NOMO-1 treated with DMSO at 0.1 percent for 48 hours (cell line): ENCODE data around the gene CARD16.
"Not testable (repeated sequence)": the region's sequence is repeated elsewhere in the genome, so short reads cannot be mapped to it uniquely, and the experiment has no call there.

ENCODE experiments used
- DNase-seq: peaks from one replicate; lab custom pipeline; 2025; ENCODE audit not compliant: unreplicated experiment; lab: John Stamatoyannopoulos, UW

CARD16 gene

GRCh38 chr11:105051559-105051958 lies 6.4 kb upstream of the CARD16 start:
- no peak for DNase-seq

GRCh38 chr11:105049481-105049880 lies 4.3 kb upstream of the CARD16 start:
- DNase-seq, result no peak

DNA sequence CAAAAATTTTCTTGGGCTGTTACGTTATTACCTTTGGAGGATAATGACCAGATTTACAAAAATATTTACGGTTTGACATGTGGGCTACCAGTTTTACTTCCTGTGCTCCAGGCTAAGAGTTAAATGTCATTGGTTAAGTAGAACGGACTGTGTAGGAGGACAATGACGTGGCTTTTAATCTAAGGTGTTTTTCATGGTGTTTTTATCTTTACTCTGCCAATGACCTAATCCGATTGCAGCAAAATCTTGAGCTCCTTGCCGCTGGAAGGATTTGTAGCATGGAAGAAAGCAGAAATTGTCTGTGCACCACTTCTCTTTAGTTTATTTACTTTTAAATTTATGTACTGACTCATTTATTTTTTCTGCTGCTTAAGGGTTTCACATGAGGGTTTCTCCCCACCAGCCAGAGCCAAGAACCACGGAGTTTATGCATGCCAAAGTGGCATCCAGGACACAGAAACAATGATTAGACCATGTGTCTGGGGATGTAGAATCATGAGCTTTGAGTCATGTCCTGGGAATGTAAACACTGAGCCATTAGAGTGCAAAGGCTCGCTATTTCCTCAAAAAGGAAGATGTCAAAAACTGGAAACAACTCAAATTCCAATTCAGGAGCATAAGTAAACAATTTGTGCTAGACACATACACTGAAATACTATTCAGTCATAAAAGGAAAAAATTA lies 1.9 kb upstream of the CARD16 start:
- no peak for DNase-seq

DNA sequence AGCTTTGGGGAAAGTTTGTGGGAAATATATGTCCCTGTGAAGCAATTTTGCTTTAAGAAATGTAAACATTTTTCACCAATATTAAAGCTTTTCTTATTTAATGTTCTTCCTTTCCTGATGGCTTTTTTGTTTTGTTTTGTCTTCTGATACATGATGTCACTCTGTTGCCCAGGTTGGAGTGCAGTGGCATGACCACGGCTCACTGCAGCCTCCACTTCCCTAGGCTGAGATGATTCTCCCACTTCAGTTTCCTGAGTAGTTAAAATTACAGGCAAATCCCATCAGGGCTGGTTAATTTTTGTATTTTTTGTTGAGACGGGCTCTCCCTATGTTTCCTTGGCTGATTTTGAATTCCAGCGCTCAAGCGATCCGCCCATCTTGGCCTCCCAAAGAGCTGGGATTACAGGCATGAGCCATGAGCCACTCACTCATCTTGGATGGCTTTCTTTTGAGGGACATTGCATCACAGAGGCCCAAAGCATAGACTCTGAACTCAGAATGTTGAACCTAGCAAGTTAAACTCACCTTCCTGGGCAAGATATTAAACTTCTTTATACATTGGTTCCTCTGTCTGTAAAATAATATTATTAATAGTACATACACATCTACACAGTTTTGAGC lies 651 bp upstream of the CARD16 start:
- DNase-seq, result no peak

GRCh38 chr11:105042178-105042577 lies 3.0 kb downstream of the CARD16 start:
- DNase-seq, result no peak

DNA sequence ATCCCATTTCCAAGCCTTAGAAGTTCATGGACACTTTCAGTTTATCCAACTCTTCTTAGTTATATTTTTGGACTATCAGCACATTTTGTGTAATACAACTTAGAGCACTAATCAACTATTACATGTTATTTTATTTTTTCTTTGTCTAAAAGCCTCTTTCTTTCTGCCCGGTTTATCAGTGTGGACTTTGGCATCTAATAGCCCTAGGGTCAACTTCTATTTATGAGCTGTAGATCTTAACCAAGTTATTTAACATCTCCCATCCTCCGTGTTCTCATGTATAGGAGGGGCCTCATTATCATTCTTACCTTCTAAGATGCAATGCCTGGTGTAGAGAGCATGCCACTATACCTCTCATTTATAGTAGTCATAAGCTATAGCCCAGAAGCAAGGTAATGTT lies 4.4 kb downstream of the CARD16 start:
- no peak for DNase-seq

- DNase-seq, result peak; percentile 86
Measured at GRCh38 chr11:105034813-105035620, 10.1 kb downstream of the CARD16 start, which contains the start of gene CASP1. TSS of gene CASP1 (minus strand) at chr11:105035144. CDS start at chr11:105035113, 31 bp downstream.

DNA sequence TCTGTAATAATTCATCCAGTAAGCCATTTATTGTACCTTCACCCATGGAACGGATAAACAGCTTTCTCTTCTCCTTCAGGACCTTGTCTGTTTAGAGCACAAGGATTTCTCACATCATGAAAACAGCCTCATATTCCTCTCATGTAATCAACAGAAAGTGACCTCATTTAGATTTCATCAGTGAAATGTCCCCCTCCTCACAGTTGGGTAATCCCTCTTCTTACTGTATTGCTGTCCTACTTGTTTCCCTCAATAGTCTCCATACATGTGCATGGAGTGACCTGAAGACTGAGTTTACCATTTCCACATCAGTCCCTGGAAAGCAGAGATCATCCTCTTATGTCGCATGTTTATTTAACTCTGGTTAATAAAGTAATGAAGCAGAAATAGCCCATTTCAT lies 10.7 kb downstream of the CARD16 start:
- DNase-seq, result not testable (repeated sequence)

DNA sequence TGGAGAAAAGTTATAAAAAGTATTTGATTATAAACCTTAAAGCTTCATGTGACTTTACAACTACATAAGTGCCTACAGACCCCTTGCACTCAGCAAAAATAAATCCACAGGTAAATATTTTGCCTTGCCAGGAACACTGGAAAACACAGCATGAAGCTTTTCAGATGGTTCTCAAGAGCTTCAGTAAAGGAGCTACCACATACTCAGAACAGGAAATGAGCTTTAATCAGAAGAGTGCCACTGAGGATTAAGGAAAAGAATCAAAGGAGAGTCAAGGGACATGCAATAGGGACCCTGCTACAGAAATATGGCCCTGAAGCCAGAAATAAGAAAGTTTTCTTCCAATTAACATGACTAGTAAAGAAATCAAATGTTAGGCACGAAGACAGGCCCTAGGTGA lies 11.4 kb downstream of the CARD16 start:
- no peak for DNase-seq

DNA sequence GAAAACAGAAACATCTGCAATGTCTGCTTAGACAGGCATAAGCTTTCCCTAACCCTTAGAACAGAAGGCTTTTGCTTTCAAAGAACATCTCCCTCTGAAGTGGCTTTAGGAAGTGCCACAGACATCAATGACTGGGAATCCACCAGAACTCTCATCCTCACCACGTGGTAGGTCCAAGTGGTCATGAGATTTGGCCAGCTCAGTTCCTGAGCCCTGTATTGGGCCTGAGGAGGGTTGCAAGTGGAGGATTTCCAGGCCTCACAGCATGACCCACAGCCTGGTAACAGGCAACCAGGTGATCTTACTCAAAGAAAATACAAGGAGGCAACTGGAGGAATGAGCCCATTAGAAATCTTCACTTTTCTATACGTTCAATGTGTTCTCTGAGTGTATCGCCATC lies 11.8 kb downstream of the CARD16 start:
- no peak for DNase-seq

DNA sequence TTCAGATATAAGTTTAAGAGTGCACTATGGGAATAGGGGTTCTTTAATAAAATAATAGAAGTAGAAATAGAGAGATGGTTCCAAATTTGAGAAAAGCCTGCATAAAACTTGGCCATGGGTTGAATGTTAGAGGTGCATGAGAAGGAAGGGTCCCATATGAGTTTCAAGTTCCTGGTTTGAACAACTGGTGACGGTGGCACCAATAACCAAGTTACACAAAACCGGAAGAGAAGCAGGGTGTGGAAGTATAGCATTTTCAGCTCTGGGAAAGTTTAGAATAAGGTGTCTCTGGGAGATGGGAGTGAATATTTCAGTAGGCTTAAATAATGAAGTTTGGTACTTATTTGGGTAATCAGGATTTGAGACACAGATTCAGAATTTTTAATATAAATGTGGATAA lies 12.6 kb downstream of the CARD16 start:
- DNase-seq, result peak; percentile 68

- DNase-seq, result peak; percentile 24
Measured at GRCh38 chr11:105027678-105028077, 17.5 kb downstream of the CARD16 start.

DNA sequence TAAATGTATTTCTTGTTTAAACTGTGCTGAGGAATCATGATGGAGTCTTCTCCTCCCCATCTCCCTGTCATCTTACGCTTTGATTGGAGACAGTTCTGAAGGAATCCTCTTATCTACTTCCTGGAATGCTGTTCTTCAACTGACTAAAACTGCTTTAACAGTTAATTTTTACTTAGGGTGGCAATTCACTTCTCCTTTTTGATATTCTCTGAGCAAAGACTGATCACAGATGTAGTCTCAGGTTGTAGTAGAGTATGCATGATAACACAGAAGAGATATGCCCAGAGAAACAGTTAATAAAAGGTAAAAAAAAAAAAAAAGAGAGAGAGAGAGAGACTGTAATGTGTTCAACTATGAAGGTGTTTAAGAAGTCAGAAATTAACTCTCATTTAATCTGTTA lies 20.7 kb downstream of the CARD16 start:
- DNase-seq, result no peak

DNA sequence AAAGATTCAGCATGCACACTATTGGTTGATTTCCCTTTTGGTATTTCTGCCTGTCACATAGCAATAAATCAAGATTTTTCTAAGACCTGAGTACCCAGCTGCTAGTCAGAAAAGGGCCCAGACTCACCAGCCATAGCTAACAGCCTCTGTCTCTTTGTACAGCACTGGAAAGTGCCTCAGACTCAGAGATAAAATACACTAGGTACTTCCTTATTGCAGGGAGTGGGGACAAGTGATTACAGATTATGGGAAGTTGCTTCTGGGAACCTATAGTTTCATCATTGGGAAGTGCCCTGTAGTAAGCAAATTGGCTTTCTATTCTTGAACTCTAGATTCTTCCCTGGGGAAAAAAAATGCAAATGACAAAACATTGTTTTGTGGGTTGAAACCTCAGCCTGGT lies 22.1 kb downstream of the CARD16 start, which contains the start of gene CASP5:
CASP5 (minus strand) TSS at position 166 of the 400 bp plus-strand sequence; CDS start at position 134, 32 bp downstream.
- DNase-seq, result peak; percentile 52

GRCh38 chr11:105022527-105022926 lies 22.6 kb downstream of the CARD16 start:
- no peak for DNase-seq

DNA sequence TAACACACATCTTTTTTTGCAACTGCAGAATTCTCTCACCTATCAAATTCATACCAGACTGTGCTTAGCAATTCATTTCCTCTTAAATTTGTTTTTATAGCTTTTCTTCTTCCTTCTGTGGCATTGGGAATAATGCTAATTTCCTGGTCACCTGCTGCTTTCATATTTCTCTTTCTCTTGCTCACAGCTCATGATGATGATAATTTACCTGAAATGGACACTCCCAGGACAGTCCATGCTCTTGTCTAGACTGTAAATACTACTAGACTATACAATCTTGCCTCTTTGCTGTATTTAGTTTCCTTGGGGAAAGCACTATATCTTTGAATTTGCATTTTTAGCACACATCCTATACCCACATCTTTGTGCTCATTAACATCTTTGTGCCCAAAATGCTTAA lies 37.7 kb downstream of the CARD16 start:
- DNase-seq, result no peak

- DNase-seq, result no peak
Measured at GRCh38 chr11:105005451-105005845, 39.7 kb downstream of the CARD16 start.

DNA sequence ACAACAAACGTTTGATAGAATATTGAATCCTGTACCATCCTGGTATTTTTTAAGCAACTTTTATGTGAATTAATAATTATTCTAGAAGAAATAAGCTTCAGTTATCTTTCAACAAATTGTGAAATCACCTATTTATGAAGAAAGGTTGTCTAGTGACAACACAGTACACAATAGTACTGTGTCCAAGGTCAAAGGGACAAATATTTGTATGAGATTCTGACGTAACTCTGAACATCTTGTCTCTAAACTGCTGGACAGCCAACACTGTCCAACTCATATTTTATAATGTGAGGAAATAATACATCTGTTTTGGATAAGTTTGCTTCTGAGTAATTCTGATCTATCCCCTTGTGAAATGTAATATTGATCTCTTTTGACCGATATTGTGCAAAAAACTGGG lies 41.1 kb downstream of the CARD16 start:
- DNase-seq, result no peak

DNA sequence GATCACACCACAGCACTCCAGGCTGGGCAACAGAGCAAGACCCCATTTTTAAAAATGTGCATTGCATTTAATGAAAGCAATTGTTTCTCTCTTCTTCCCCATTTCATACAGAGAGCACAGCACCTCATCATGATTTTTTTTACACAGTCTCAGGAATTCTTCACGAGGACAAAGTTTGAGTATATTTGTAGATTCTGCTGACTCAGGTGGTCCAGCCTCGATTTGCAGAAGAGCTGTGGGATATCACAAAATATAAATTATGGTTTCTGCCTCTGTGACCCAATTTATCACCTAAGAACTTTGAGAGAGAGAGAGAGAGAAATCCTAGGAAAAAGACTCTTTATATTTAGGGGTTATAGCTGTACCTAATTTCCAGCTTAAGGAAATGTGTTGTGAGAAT lies 42.0 kb downstream of the CARD16 start:
- DNase-seq, result no peak

- no peak for DNase-seq
Measured at GRCh38 chr11:105000797-105001196, 44.3 kb downstream of the CARD16 start.

DNA sequence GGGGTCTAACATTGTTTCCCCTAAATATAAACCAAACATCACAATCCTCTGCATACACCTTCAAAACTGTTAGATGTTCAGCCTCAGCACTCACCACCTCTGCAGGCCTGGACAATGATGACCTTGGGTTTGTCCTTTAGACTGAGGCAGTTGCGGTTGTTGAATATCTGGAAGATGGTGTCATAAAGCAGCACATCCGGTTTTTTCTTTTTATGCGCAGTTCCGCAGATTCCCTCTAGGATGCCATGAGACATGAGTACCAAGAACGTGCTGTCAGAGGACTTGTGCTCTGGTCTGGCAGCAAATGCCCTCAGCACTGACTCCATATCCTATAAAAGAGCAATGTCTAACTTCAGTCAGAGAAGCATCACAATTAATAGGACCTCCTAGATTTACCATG lies 45.0 kb downstream of the CARD16 start:
- no peak for DNase-seq

DNA sequence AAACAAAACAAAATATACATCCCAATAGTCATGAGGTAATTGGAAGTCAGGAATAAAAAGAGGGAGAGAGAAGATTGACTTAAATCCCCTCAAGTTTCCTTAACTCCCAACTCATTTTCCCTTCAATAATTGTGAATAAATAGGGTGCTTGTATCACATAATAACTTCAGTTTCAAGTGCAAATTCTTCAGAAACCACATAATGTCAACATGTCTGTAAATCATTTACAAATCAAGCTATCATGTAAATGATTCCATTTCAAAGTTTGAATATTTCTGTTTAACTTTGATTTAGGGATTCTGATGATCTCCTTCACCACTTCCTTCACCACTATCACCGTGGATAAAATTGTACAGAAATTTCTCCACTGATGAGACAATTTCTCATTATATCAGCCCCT lies 45.4 kb downstream of the CARD16 start:
- no peak for DNase-seq
